ENCODE measurements around the gene SSBP4.

The SSBP4 gene

DNA sequence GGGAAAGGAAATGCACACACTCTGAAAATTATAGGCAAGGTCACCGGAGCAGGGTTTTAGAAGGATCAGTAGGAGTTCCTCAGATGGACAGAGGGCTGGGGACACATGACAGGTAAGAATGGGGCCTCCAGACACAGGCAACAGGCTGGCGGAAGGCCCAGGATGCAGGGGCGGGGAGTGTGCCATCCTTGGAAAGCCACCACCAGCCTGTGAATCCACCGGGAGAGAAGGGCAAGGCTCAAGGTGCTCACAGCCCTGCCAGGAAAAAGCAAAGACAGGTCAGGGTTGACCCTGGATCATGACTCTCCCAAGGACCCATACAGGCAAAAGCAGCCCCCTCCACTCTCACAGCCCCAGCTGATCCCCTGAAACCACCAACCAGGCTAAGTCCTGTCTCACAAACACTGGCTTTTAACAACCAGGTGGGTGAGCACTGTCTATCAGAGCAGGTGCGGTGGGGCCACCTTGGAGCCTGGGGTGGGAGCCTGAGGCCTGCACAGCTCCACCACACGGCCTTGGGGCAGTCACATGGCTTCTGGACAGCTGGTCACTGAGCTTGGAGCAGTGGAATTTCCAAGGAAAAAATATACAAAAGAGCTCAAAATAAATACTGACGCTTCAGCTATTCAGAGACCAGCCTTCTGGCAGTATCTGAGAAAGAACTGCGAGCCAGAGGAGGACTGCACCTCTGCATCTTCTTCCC is 54.0 kb downstream of the SSBP4 start:
- DNase-seq = no peak

DNA sequence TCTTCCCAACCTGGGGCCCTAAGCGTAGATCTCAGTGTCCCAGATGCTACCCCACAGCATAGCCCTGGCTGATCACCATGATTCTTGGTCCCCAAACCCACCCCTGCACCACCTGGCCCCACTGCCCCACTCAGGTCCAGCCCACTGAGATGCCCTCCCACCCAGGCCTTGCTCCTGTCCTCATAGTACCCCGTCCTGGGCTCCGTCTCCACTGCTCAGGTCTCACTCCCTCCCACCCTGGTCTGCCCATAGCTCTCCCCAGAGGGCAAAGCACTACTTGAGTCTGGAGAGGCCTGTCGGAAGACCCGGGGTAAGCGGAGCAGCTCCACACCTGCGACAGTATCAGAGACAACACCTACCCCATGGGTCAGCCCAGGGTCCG is 54.5 kb downstream of the SSBP4 start:
- DNase-seq = no peak

GRCh38 chr19:18474366-18474887 is 55.2 kb downstream of the SSBP4 start:
- no peak for DNase-seq

- DNase-seq = no peak
Measured at GRCh38 chr19:18475004-18475453, 55.8 kb downstream of the SSBP4 start.

DNA sequence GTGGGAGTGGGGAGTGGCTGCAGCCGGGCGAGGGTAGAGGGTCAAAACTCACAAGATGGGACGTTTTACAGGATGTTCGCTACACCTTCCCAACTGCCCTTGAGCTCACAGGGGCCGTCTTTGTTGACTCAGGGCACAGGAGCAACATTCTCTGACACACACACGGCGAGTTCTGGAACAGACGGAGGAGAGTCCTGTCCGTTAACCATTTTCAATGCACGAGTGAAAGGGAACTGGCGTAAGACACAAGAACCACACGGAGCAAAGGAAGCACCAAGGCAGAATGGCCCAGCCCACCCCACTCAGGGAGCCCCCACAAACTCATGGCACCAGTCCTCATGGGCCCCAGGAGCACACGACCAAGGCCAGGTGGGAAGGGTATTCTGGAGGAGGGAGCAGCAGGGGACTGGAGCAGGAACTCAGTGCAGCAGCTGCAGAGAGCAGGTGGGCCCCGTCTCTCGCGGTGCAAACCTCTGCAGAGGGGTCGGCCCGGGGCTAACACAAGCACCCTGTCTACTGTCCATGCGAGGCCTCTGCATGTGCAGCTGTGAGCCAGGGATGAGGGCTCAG is 56.6 kb downstream of the SSBP4 start:
- DNase-seq = no peak

GRCh38 chr19:18476507-18477041 is 57.4 kb downstream of the SSBP4 start:
- no peak for DNase-seq

DNA sequence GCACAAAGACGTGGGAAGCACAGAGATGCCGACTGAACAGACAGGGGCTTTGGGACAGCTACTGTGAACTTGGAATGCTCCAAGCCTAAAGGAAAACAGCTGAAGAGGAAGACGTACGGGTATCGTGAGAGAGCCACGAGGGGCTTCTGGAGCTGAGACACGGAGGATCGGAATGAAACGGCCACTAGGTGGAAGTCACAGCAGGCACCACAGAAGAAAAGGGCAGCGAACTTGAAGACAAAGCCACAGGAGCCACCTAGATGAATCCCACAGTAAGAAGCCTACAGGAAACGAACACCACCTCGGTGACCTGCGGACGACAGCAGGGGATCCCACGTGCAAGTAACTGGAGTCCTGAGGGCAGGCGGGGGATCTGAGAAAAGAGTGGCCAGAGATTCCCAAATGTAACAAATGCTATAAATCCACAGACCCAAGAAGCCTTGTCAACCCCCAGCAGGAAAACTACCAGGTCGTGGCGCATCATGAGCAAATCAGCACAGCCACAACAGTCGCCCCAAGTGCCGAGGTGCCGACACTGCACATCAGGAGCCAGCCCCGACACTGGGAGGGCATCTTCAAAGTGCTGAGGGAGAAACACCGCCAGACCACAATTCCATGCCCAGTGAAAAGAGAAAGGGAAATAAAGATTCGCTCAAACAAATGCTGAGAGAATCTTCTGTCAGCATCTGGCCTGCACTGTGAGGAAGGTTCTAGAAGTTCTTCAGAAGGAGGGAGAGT is 58.0 kb downstream of the SSBP4 start:
- no peak for DNase-seq

- DNase-seq = no peak
Measured at GRCh38 chr19:18477974-18478373, 58.8 kb downstream of the SSBP4 start.

- DNase-seq = no peak
Measured at GRCh38 chr19:18478545-18479311, 59.5 kb downstream of the SSBP4 start.

GRCh38 chr19:18480006-18480691 is 61.0 kb downstream of the SSBP4 start:
- DNase-seq = no peak

- DNase-seq = no peak
Measured at GRCh38 chr19:18481505-18482222, 62.5 kb downstream of the SSBP4 start.

GRCh38 chr19:18483119-18483890 is 64.1 kb downstream of the SSBP4 start:
- no peak for DNase-seq
